Thyroid gland (tissue), 4 donors: Measurements from ENCODE around the gene PEX11G. TPM values are rescaled to one million over a fixed set of nuclear protein-coding genes. Genes with fewer than 3 reads are reported as not detected.

Source experiments
- DNase-seq, 2 donors: peaks; one replicate each; pipeline ENCODE4 v3.0.0-alpha.2; 2019
- H3K27ac ChIP-seq, 3 donors: fragments of 200-600 bp; sonication (generic); 1 replicate in 2 of 3; 2 replicates in 1 of 3; pipeline ENCODE4 v1.5.1; 2016 to 2019; ENCODE audit warnings: mild to moderate bottlenecking in 1 of 3, moderate library complexity in 1 of 3
- H3K27me3 ChIP-seq: fragments of 200-600 bp; sonication (generic); one replicate; pipeline ENCODE4 v1.5.1; 2019
- H3K36me3 ChIP-seq, 2 donors: fragments of 200-600 bp; sonication (generic); one replicate each; pipeline ENCODE4 v1.5.1; 2016 to 2019
- H3K4me1 ChIP-seq, 2 donors: fragments of 200-600 bp; sonication (generic); one replicate each; pipeline ENCODE4 v1.5.1; 2017 to 2019
- H3K4me3 ChIP-seq, 3 donors: fragments of 200-600 bp; sonication (generic); replicated peaks in 1 of 3; 1 replicate in 2 of 3; 2 replicates in 1 of 3; pipeline ENCODE4 v1.5.1; 2016; ENCODE audit warnings: mild to moderate bottlenecking in 1 of 3
- H3K9me3 ChIP-seq: fragments of 200-600 bp; sonication (generic); one replicate; pipeline ENCODE4 v1.5.1; 2017
- CTCF ChIP-seq, 6 experiments: fragments of 200-600 bp in 3 of 6; fragments of 450-650 bp in 3 of 6; sonication (generic) in 3 of 6; IDR thresholded peaks; one replicate each; pipeline ENCODE4 v1.5.1; 2016 to 2019; ENCODE audit warnings: antibody characterized with exemption in 6 of 6, mild to moderate bottlenecking in 2 of 6, inconsistent platforms in 1 of 6, moderate library complexity in 1 of 6
- POLR2A ChIP-seq, 2 donors: fragments of 450-650 bp; IDR thresholded peaks; one replicate each; pipeline ENCODE4 v1.6.1; 2017; ENCODE audit warnings: antibody characterized with exemption in 2 of 2, mild to moderate bottlenecking in 2 of 2, moderate library complexity in 1 of 2
- WGBS, 2 donors: methylation state at CpG; one replicate each; pipeline ENCODE4 v1.1.5; 2017; 5-methylcytosine and 5-hydroxymethylcytosine counted together
- intact Hi-C: fragments of 100-400 bp; cut with DNase I; formaldehyde crosslinking; loops from one replicate; pipeline ENCODE4 v1.15.1; 2023
- total RNA-seq, 4 donors: library from RNA; depleted of rRNA; stranded (reverse); fragments of >200 nt; gene quantifications; one replicate each; pipeline ENCODE4 v1.2.3, GENCODE V29; 2016

PEX11G gene
- total RNA-seq = 10 to 100 TPM in 1 of 4 donors, 1 to 10 TPM in 3; 2.3 to 11.5 (median 5.5) TPM

- intact Hi-C loops = no loop called here
- peak; percentile 87 to 89 for DNase-seq
- Histone ChIP-seq H3K9me3 (no peaks in the 10 kb centered on the region), H3K36me3 (no peaks in the 10 kb centered on the region), H3K27ac (peak within 1 kb of the TSS; percentile 77 to 84 (median 80)), H3K4me3 (peak within 1 kb of the TSS in 2 of 3 donors; percentile 58 to 81), H3K27me3 (no peaks in the 10 kb centered on the region), H3K4me1 (peaks cover 9 to 11% of the 10 kb centered on the region in 2 donors)
- TF ChIP-seq POLR2A (IDR thresholded peaks at IDR 0.05) (peak in 1 of 2 donors; percentile 85), CTCF (IDR thresholded peaks at IDR 0.05) (peak in 1 of 6 experiments; percentile 30)
- WGBS, 2 donors = 0 to 2% methylated on average over 25 to 34 of the region's 49 CpGs
Measured at GRCh38 chr19:7488736-7489353, at the start of gene PEX11G. Gene PEX11G (minus strand): TSS chr19:7489035. CDS start chr19:7489010, 25 bp downstream.

- 38 to 41% methylated on average over 15 to 16 of the region's 30 CpGs for WGBS, 2 donors
- no peaks in the 10 kb centered on the region for H3K27me3 ChIP-seq
- H3K9me3 ChIP-seq = no peaks in the 10 kb centered on the region
- DNase-seq = no peak
- H3K27ac ChIP-seq = peak overlapping the region in 2 of 3 donors; percentile 91 to 92
- H3K36me3 ChIP-seq = peaks cover 24 to 25% of the 10 kb centered on the region in 2 donors
- TF ChIP-seq CTCF (IDR thresholded peaks at IDR 0.05) (no peak), POLR2A (IDR thresholded peaks at IDR 0.05) (no peak)
- intact Hi-C loops = loop anchor here (10.0 kb wide), 1 partner anchor 141 kb away; no protein-coding TSS in a partner anchor
- H3K4me1 ChIP-seq = peaks cover 13 to 17% of the 10 kb centered on the region in 2 donors
- peak overlapping the region; percentile 34 to 71 (median 42) for H3K4me3 ChIP-seq
Measured at GRCh38 chr19:7535998-7536695, 47.3 kb upstream of the PEX11G start.

- intact Hi-C loops = loop anchor here (10.0 kb wide), 1 partner anchor 141 kb away; no protein-coding TSS in a partner anchor
- peak in 1 of 2 donors; percentile 70 for TF ChIP-seq POLR2A (IDR thresholded peaks at IDR 0.05)
- TF ChIP-seq CTCF (IDR thresholded peaks at IDR 0.05) = no peak
- Histone ChIP-seq H3K9me3 (no peaks in the 10 kb centered on the region), H3K4me3 (peak within 1 kb of the TSS; percentile 34 to 71 (median 42)), H3K36me3 (peaks cover 17% of the 10 kb centered on the region in 2 donors), H3K27me3 (no peaks in the 10 kb centered on the region), H3K27ac (peak within 1 kb of the TSS; percentile 52 to 92 (median 91)), H3K4me1 (peaks cover 13 to 17% of the 10 kb centered on the region in 2 donors)
- DNase-seq = peak; percentile 95 to 96
- WGBS, 2 donors = 0% methylated on average over 10 of the region's 76 CpGs; no CpG with 5 or more reads in 1 of the 2 donors
Measured at GRCh38 chr19:7535047-7535997, 46.5 kb upstream of the PEX11G start, which contains the start of gene PNPLA6. Gene PNPLA6 (plus strand): TSS chr19:7535717. CDS start chr19:7535789, 72 bp downstream.

- H3K9me3 ChIP-seq = no peaks in the 10 kb centered on the region
- intact Hi-C loops = loop anchor here (10.0 kb wide), 1 partner anchor 140 kb away; no protein-coding TSS in a partner anchor
- TF ChIP-seq POLR2A (IDR thresholded peaks at IDR 0.05) (no peak), CTCF (IDR thresholded peaks at IDR 0.05) (no peak)
- peak overlapping the region; percentile 34 to 71 (median 42) for H3K4me3 ChIP-seq
- peaks cover 11 to 12% of the 10 kb centered on the region in 2 donors for H3K36me3 ChIP-seq
- DNase-seq = peak; percentile 49 to 57
- peaks cover 13 to 17% of the 10 kb centered on the region in 2 donors for H3K4me1 ChIP-seq
- H3K27me3 ChIP-seq = no peaks in the 10 kb centered on the region
- WGBS, 2 donors = 0% methylated on average over 13 to 19 of the region's 27 CpGs
- peak overlapping the region; percentile 52 to 92 (median 91) for H3K27ac ChIP-seq
Measured at GRCh38 chr19:7534531-7535046, 45.8 kb upstream of the PEX11G start.
